Measurements from ENCODE around the gene TUBG2. TPM values are rescaled to one million over a fixed set of nuclear protein-coding genes. Genes with fewer than 3 reads are reported as not detected.

TUBG2 gene
- total and polyA plus RNA-seq, 2 of the 8 experiments (the other 6 are each of a cell fraction or from before 2014, with no cell fraction given), result 14.8 to 16.6 TPM

DNA sequence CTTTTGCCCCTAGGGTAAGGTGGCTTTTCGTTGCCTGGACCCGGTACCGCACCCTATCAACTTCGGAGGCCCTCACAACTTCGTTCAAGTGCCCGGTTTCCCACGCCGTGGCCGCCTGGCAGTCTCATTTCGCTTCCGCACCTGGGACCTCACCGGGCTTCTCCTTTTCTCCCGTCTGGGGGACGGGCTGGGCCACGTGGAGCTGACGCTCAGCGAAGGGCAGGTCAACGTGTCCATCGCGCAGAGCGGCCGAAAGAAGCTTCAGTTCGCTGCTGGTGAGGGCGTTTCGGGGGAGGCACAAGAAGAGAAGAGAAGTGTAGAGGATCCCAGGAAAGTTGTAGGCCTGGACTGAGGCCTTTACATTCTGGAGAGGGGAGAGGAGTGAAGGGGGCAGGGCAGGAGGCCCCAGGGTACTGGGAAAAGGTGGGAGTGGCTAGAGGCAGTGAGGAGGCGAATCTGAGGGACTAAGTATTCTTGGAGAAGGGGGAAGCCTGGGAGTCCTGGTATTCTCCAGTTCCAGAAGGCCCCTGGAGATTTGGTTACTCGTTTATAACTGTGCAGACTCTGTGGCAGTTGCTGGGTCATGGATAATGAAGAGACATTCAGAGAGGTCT lies 28.7 kb downstream of the TUBG2 start:
- 91% methylated on average over 27 of the region's 27 CpGs; no CpG with 5 or more reads in 1 of the 2 experiments for WGBS, 2 experiments (ENCODE audit: extremely low coverage in 1 of 2, insufficient coverage in 1 of 2, insufficient read length in 1 of 2, insufficient replicate concordance in 2 of 2, low coverage in 1 of 2, low lambda C conversion rate in 2 of 2, missing lambda C conversion rate in 1 of 2)
- H2AK5ac ChIP-seq (ENCODE audit: low read depth, low read length), result no peak overlapping the region
- H3K18ac ChIP-seq (ENCODE audit: extremely low read depth, low read length), result no peak overlapping the region
- H3K4ac ChIP-seq (replicated peaks; ENCODE audit: insufficient read length, low read depth, low read length), result no peak overlapping the region
- H4K91ac ChIP-seq (replicated peaks; ENCODE audit: insufficient read length, low read length), result no peak overlapping the region
- POLR2A ChIA-PET (ENCODE audit: partially characterized antibody), result interaction anchor here (1.2 kb wide), 1 partner anchor 12 kb away, joined by 4 read pairs; no protein-coding TSS in a partner anchor
- TF ChIP-seq SP1 (IDR thresholded peaks at IDR 0.05; ENCODE audit: low read depth, low read length) (no peak), CEBPB (IDR thresholded peaks at IDR 0.05; ENCODE audit: low read depth, low read length) (no peak), SAP30 (IDR thresholded peaks at IDR 0.05; ENCODE audit: insufficient read depth, insufficient replicate concordance, low read length) (no peak)
- H3K27me3 ChIP-seq (replicated peaks in 1 of 4; ENCODE audit: control insufficient read depth in 3 of 4, extremely low read depth in 1 of 4, insufficient read depth in 3 of 4, low read length in 3 of 4), result peaks cover 0 to 18% (median 14%) of the 10 kb centered on the region in 4 experiments; a peak in 5 of 7 replicates
- no peak overlapping the region for H3K56ac ChIP-seq (replicated peaks; ENCODE audit: insufficient read length, low read depth, low read length)
- H4K20me1 ChIP-seq (replicated peaks in 1 of 2; ENCODE audit: control insufficient read depth in 1 of 2, insufficient read depth in 2 of 2, low read length in 2 of 2), result peaks cover 0 to 7% of the 10 kb centered on the region in 2 experiments
- no peak overlapping the region for H2BK120ac ChIP-seq (replicated peaks; ENCODE audit: low read depth, low read length)
- peaks cover 0 to 4% (median 0%) of the 10 kb centered on the region in 4 experiments; a peak in 3 of 8 replicates for H3K36me3 ChIP-seq (ENCODE audit: control insufficient read depth in 2 of 4, insufficient read depth in 4 of 4, low read length in 3 of 4)
- H3K23me2 ChIP-seq (ENCODE audit: low read depth, low read length), result peaks cover 9% of the 10 kb centered on the region; the same call in 1 of the 2 replicates
- H4K8ac ChIP-seq (ENCODE audit: extremely low read depth, insufficient read depth, low read length), result no peak overlapping the region
- no peak overlapping the region for H3K4me3 ChIP-seq (ENCODE audit: extremely low read depth in 1 of 4, insufficient read depth in 2 of 4, low read depth in 3 of 4, low read length in 4 of 4)
- H3K79me1 ChIP-seq (ENCODE audit: low read depth, low read length), result no peaks in the 10 kb centered on the region
- peaks cover 0 to 11% (median 6%) of the 10 kb centered on the region in 4 experiments; a peak in 6 of 7 replicates for H3K4me1 ChIP-seq (replicated peaks in 1 of 4; ENCODE audit: control insufficient read depth in 3 of 4, insufficient read depth in 4 of 4, low read length in 3 of 4)
- no peak overlapping the region for H3K23ac ChIP-seq (ENCODE audit: insufficient read length)
- H2BK12ac ChIP-seq (ENCODE audit: low read depth, low read length), result no peak overlapping the region
- no peak for FAIRE-seq
- no peak overlapping the region for H3K14ac ChIP-seq (ENCODE audit: insufficient read length)
- no peak overlapping the region for H4K5ac ChIP-seq (ENCODE audit: insufficient read length, low read depth, low read length)
- CTCF ChIA-PET (ENCODE audit: partially characterized antibody), result interaction anchor here (0.8 to 2.2 kb wide), 3 partner anchors 12 to 77 kb away, joined by 3 to 5 read pairs (median 4); no protein-coding TSS in a partner anchor
- no peak overlapping the region for H3K9ac ChIP-seq (replicated peaks in 1 of 4; ENCODE audit: extremely low read depth in 1 of 4, low read depth in 3 of 4, low read length in 3 of 4)
- no peak overlapping the region for H2AFZ ChIP-seq (ENCODE audit: low read length)
- H3K27ac ChIP-seq (ENCODE audit: low read depth, low read length), result no peak overlapping the region
- no peak overlapping the region for H3K4me2 ChIP-seq (ENCODE audit: insufficient read depth in 1 of 2, low read depth in 2 of 2, low read length in 2 of 2)
- no peak overlapping the region for H2BK15ac ChIP-seq (ENCODE audit: low read length)
- no peak for DNase-seq (ENCODE audit: low read depth in 1 of 2, low spot score in 2 of 2)
- no peaks in the 10 kb centered on the region for H3K9me3 ChIP-seq (ENCODE audit: insufficient read depth in 2 of 2, low read depth in 1 of 2, low read length in 1 of 2)
- H2BK5ac ChIP-seq (ENCODE audit: low read depth, low read length), result no peak overlapping the region
- no peak overlapping the region for H2BK20ac ChIP-seq (ENCODE audit: low read length)
- no peaks in the 10 kb centered on the region for H3K79me2 ChIP-seq (ENCODE audit: control insufficient read depth in 1 of 2, insufficient read depth in 2 of 2, low read length in 2 of 2)
